MM.1S (cell line): ENCODE measurements around the gene SLC30A4.
"Not testable (repeated sequence)": the region's sequence is repeated elsewhere in the genome, so short reads cannot be mapped to it uniquely, and the experiment has no call there.

ENCODE experiments used
- DNase-seq: peaks from one replicate; pipeline ENCODE4 v3.0.0-alpha.2; 2015
- H2AFZ ChIP-seq: fragments of 300-600 bp; sonication (generic); 2 replicates; pipeline ENCODE4 v1.6.0; 2016; ENCODE audit warnings: antibody characterized with exemption, low read length
- H3F3A ChIP-seq: fragments of 300-600 bp; sonication (generic); 2 replicates; pipeline ENCODE4 v1.6.1; 2016; ENCODE audit warnings: mild to moderate bottlenecking, antibody characterized with exemption, low read length, moderate library complexity, mixed read lengths; ENCODE audit not compliant: insufficient read depth
- H3K27ac ChIP-seq: fragments of 300-600 bp; sonication (generic); 2 replicates; pipeline ENCODE4 v1.5.1; 2016; ENCODE audit warnings: mild to moderate bottlenecking, low read length
- H3K27me3 ChIP-seq: fragments of 300-600 bp; sonication (generic); replicated peaks from 2 replicates; pipeline ENCODE4 v1.6.0; 2016; ENCODE audit warnings: low read length; ENCODE audit not compliant: insufficient read depth
- H3K36me3 ChIP-seq: fragments of 300-600 bp; sonication (generic); replicated peaks from 2 replicates; pipeline ENCODE4 v1.6.1; 2016; ENCODE audit warnings: mild to moderate bottlenecking, low read length, mixed read lengths; ENCODE audit not compliant: insufficient read depth
- H3K4me1 ChIP-seq: fragments of 300-600 bp; sonication (generic); 2 replicates; pipeline ENCODE4 v1.6.1; 2016; ENCODE audit warnings: low read length, mixed read lengths
- H3K4me2 ChIP-seq: fragments of 300-600 bp; sonication (generic); 2 replicates; pipeline ENCODE4 v1.6.0; 2016; ENCODE audit warnings: low read depth, low read length
- H3K4me3 ChIP-seq: fragments of 300-600 bp; sonication (generic); 2 replicates; pipeline ENCODE4 v1.5.1; 2016; ENCODE audit warnings: low read length, mixed read lengths
- H3K79me2 ChIP-seq: fragments of 300-600 bp; sonication (generic); 2 replicates; pipeline ENCODE4 v1.6.1; 2016; ENCODE audit warnings: mixed run types, low read length, mixed read lengths
- H3K9ac ChIP-seq: fragments of 300-600 bp; sonication (generic); 2 replicates; pipeline ENCODE4 v1.6.1; 2016; ENCODE audit warnings: low read length, mixed read lengths
- H3K9me2 ChIP-seq: fragments of 300-600 bp; sonication (generic); replicated peaks from 2 replicates; pipeline ENCODE4 v1.6.1; 2016; ENCODE audit warnings: mild to moderate bottlenecking, low read length, mixed read lengths; ENCODE audit not compliant: insufficient read depth
- H3K9me3 ChIP-seq: fragments of 300-600 bp; sonication (generic); replicated peaks from 2 replicates; pipeline ENCODE4 v1.6.1; 2016; ENCODE audit warnings: mild to moderate bottlenecking, low read length, mixed read lengths; ENCODE audit not compliant: insufficient read depth
- H4K20me1 ChIP-seq: fragments of 300-600 bp; sonication (generic); 2 replicates; pipeline ENCODE4 v1.6.1; 2016; ENCODE audit warnings: mild to moderate bottlenecking, low read length, moderate library complexity, mixed read lengths; ENCODE audit not compliant: insufficient read depth
- CTCF ChIP-seq: fragments of 300-600 bp; sonication (generic); IDR thresholded peaks from 2 replicates; pipeline ENCODE4 v1.5.1; 2016; ENCODE audit warnings: antibody characterized with exemption, low read length, mixed read lengths
- EZH2 ChIP-seq: fragments of 300-600 bp; sonication (generic); optimal IDR thresholded peaks from 2 replicates; pipeline ENCODE3; 2017; ENCODE audit warnings: low read depth, mild to moderate bottlenecking, antibody characterized with exemption, low read length, mixed read lengths
- EZH2phosphoT487 ChIP-seq: fragments of 300-600 bp; sonication (generic); IDR thresholded peaks from 2 replicates; pipeline ENCODE4 v1.6.1; 2018; ENCODE audit warnings: antibody characterized with exemption, low read length

Gene SLC30A4

GRCh38 chr15:45510758-45511280 is 11.7 kb downstream of the SLC30A4 start:
- Histone ChIP-seq H3K36me3 (no peaks in the 10 kb centered on the region), H3K27me3 (no peaks in the 10 kb centered on the region), H2AFZ (no peak overlapping the region), H3K4me1 (no peaks in the 10 kb centered on the region), H3K79me2 (no peaks in the 10 kb centered on the region), H3K4me3 (no peak overlapping the region), H3K4me2 (no peak overlapping the region), H3K9me2 (no peaks in the 10 kb centered on the region), H3K27ac (no peak overlapping the region), H3K9ac (no peak overlapping the region), H3K9me3 (no peaks in the 10 kb centered on the region), H4K20me1 (no peaks in the 10 kb centered on the region), H3F3A (no peaks in the 10 kb centered on the region)
- DNase-seq = no peak
- no peak for TF ChIP-seq CTCF
- TF ChIP-seq EZH2 = no peak
- no peak for TF ChIP-seq EZH2phosphoT487

- not testable (repeated sequence) for H3K9ac ChIP-seq, DNase-seq, H3K9me3 ChIP-seq, H4K20me1 ChIP-seq, H3K36me3 ChIP-seq, H3K4me2 ChIP-seq, H3F3A ChIP-seq, H3K4me1 ChIP-seq, H3K9me2 ChIP-seq, H2AFZ ChIP-seq, H3K4me3 ChIP-seq, H3K79me2 ChIP-seq, H3K27ac ChIP-seq, H3K27me3 ChIP-seq
Measured at GRCh38 chr15:45507143-45507542, 15.4 kb downstream of the SLC30A4 start.

GRCh38 chr15:45499426-45499825 is 23.1 kb downstream of the SLC30A4 start:
- H3K36me3 ChIP-seq = no peaks in the 10 kb centered on the region
- H3K79me2 ChIP-seq = no peaks in the 10 kb centered on the region
- no peak overlapping the region for H3K4me3 ChIP-seq
- H3K4me2 ChIP-seq = no peak overlapping the region
- no peak overlapping the region for H3K27ac ChIP-seq
- no peaks in the 10 kb centered on the region for H3F3A ChIP-seq
- H3K9ac ChIP-seq = no peak overlapping the region
- DNase-seq = no peak
- H4K20me1 ChIP-seq = no peaks in the 10 kb centered on the region
- H2AFZ ChIP-seq = no peak overlapping the region
- H3K9me2 ChIP-seq = no peaks in the 10 kb centered on the region
- H3K4me1 ChIP-seq = no peaks in the 10 kb centered on the region
- H3K9me3 ChIP-seq = no peaks in the 10 kb centered on the region
- no peak for TF ChIP-seq EZH2
- no peak for TF ChIP-seq CTCF
- TF ChIP-seq EZH2phosphoT487 = no peak
- H3K27me3 ChIP-seq = no peaks in the 10 kb centered on the region

GRCh38 chr15:45498701-45499100 is 23.9 kb downstream of the SLC30A4 start:
- Histone ChIP-seq H3F3A (no peaks in the 10 kb centered on the region), H3K4me2 (no peak overlapping the region), H3K79me2 (no peaks in the 10 kb centered on the region), H3K9me2 (no peaks in the 10 kb centered on the region), H2AFZ (no peak overlapping the region), H3K27me3 (no peaks in the 10 kb centered on the region), H3K27ac (no peak overlapping the region), H3K36me3 (no peaks in the 10 kb centered on the region), H3K9me3 (no peaks in the 10 kb centered on the region), H4K20me1 (no peaks in the 10 kb centered on the region), H3K9ac (no peak overlapping the region), H3K4me1 (no peaks in the 10 kb centered on the region), H3K4me3 (no peak overlapping the region)
- DNase-seq = no peak
- TF ChIP-seq EZH2 (no peak), EZH2phosphoT487 (no peak), CTCF (no peak)
